Effector CD8-positive, alpha-beta T cell (primary cell): ENCODE measurements around the gene RGL1.
"Not testable (repeated sequence)": the region's sequence is repeated elsewhere in the genome, so short reads cannot be mapped to it uniquely, and the experiment has no call there.

Experiments
- DNase-seq: peaks from one replicate; lab custom pipeline; 2025; lab: John Stamatoyannopoulos, UW

RGL1 gene

GRCh38 chr1:183785921-183786320 is 19.0 kb upstream of the RGL1 start:
- DNase-seq = not testable (repeated sequence)

- DNase-seq = no peak
Observed at GRCh38 chr1:183787704-183788103, 17.2 kb upstream of the RGL1 start.

GRCh38 chr1:183791319-183791718 is 13.6 kb upstream of the RGL1 start:
- DNase-seq = no peak

- DNase-seq = no peak
Observed at GRCh38 chr1:183792300-183792699, 12.6 kb upstream of the RGL1 start.

- no peak for DNase-seq
Observed at GRCh38 chr1:183794088-183794487, 10.8 kb upstream of the RGL1 start.

- DNase-seq = no peak
Observed at GRCh38 chr1:183800449-183800848, 4.5 kb upstream of the RGL1 start.

- no peak for DNase-seq
Observed at GRCh38 chr1:183801649-183802048, 3.3 kb upstream of the RGL1 start.

- no peak for DNase-seq
Observed at GRCh38 chr1:183804387-183804786, 533 bp upstream of the RGL1 start.

GRCh38 chr1:183806125-183806524 is 1.2 kb downstream of the RGL1 start:
- DNase-seq = no peak

- no peak for DNase-seq
Observed at GRCh38 chr1:183806675-183807074, 1.8 kb downstream of the RGL1 start.

- no peak for DNase-seq
Observed at GRCh38 chr1:183807549-183808168, 2.7 kb downstream of the RGL1 start.

GRCh38 chr1:183808296-183809027 is 3.5 kb downstream of the RGL1 start:
- no peak for DNase-seq

- no peak for DNase-seq
Observed at GRCh38 chr1:183810121-183810520, 5.2 kb downstream of the RGL1 start.

GRCh38 chr1:183810756-183811544 is 6.0 kb downstream of the RGL1 start:
- DNase-seq = no peak

- DNase-seq = no peak
Observed at GRCh38 chr1:183812128-183812527, 7.2 kb downstream of the RGL1 start.

- no peak for DNase-seq
Observed at GRCh38 chr1:183812686-183813569, 8.0 kb downstream of the RGL1 start.

- DNase-seq = no peak
Observed at GRCh38 chr1:183814121-183814681, 9.3 kb downstream of the RGL1 start.

GRCh38 chr1:183816110-183816509 is 11.2 kb downstream of the RGL1 start:
- no peak for DNase-seq

- DNase-seq = no peak
Observed at GRCh38 chr1:183817576-183818288, 12.8 kb downstream of the RGL1 start.

GRCh38 chr1:183819059-183819458 is 14.1 kb downstream of the RGL1 start:
- DNase-seq = no peak
